ENCODE data around the gene ARID3A.

The ARID3A gene

GRCh38 chr19:932648-933552, 7.1 kb downstream of the ARID3A start:
- DNase-seq (ENCODE audit: low read depth) = peak; percentile 84

GRCh38 chr19:933553-933882, 7.7 kb downstream of the ARID3A start:
- DNase-seq (ENCODE audit: low read depth) = no peak

GRCh38 chr19:934197-934840, 8.5 kb downstream of the ARID3A start:
- no peak for DNase-seq (ENCODE audit: low read depth)

GRCh38 chr19:934865-935479, 9.1 kb downstream of the ARID3A start:
- no peak for DNase-seq (ENCODE audit: low read depth)

- no peak for DNase-seq (ENCODE audit: low read depth)
These were observed 10.3 kb downstream of the ARID3A start for GRCh38 chr19:936175-936546.

- DNase-seq (ENCODE audit: low read depth) = no peak
These were observed 11.4 kb downstream of the ARID3A start for GRCh38 chr19:937259-937694.

GRCh38 chr19:938233-938923, 12.5 kb downstream of the ARID3A start:
- DNase-seq (ENCODE audit: low read depth) = no peak

GRCh38 chr19:939439-939838, 13.6 kb downstream of the ARID3A start:
- DNase-seq (ENCODE audit: low read depth) = no peak

- no peak for DNase-seq (ENCODE audit: low read depth)
These were observed 14.1 kb downstream of the ARID3A start for GRCh38 chr19:939922-940321.

- DNase-seq (ENCODE audit: low read depth) = no peak
These were observed 14.9 kb downstream of the ARID3A start for GRCh38 chr19:940591-941291.

- no peak for DNase-seq (ENCODE audit: low read depth)
These were observed 15.7 kb downstream of the ARID3A start for GRCh38 chr19:941292-942132.

- no peak for DNase-seq (ENCODE audit: low read depth)
These were observed 16.4 kb downstream of the ARID3A start for GRCh38 chr19:942133-942645.

GRCh38 chr19:943551-944170, 17.8 kb downstream of the ARID3A start:
- DNase-seq (ENCODE audit: low read depth) = no peak

GRCh38 chr19:944171-944567, 18.3 kb downstream of the ARID3A start:
- no peak for DNase-seq (ENCODE audit: low read depth)

GRCh38 chr19:944663-945241, 18.9 kb downstream of the ARID3A start:
- no peak for DNase-seq (ENCODE audit: low read depth)

- DNase-seq (ENCODE audit: low read depth) = no peak
These were observed 19.8 kb downstream of the ARID3A start for GRCh38 chr19:945401-946252.

- no peak for DNase-seq (ENCODE audit: low read depth)
These were observed 21.4 kb downstream of the ARID3A start for GRCh38 chr19:947090-947706.

GRCh38 chr19:947707-948539, 22.1 kb downstream of the ARID3A start:
- no peak for DNase-seq (ENCODE audit: low read depth)

Measured in GM04503 (cell line).